BE2C (cell line): ENCODE data around the gene PARP15.

Experiments
- DNase-seq: peaks from one replicate; pipeline ENCODE4 v3.0.0-alpha.2; 2020
- H3K27me3 ChIP-seq: fragments of 250-450 bp; sonication (Bioruptor Pico); 2 replicates; pipeline ENCODE4 v1.5.1; 2020; ENCODE audit warnings: mild to moderate bottlenecking
- H3K36me3 ChIP-seq: fragments of 250-450 bp; sonication (Bioruptor Pico); 2 replicates; pipeline ENCODE4 v1.5.1; 2020; ENCODE audit warnings: mild to moderate bottlenecking
- H3K4me1 ChIP-seq: fragments of 250-450 bp; sonication (Bioruptor Pico); 2 replicates; pipeline ENCODE4 v1.5.1; 2020
- H3K4me3 ChIP-seq: 2 replicates; pipeline ENCODE4 v1.5.1; 2011; ENCODE audit warnings: low read depth, low read length
- H3K9me3 ChIP-seq: fragments of 250-450 bp; sonication (Bioruptor Pico); 2 replicates; pipeline ENCODE4 v1.5.1; 2020
- CTCF ChIP-seq: IDR thresholded peaks from 2 replicates; pipeline ENCODE4 v1.5.1; 2012; ENCODE audit warnings: mild to moderate bottlenecking, low read depth, low read length

PARP15 gene

GRCh38 chr3:122627301-122627700, 49.9 kb downstream of the PARP15 start:
- no peak for DNase-seq
- TF ChIP-seq CTCF, result no peak
- no peaks in the 10 kb centered on the region for H3K36me3 ChIP-seq
- H3K4me1 ChIP-seq, result peaks cover 4% of the 10 kb centered on the region; the same call in 1 of the 2 replicates
- peaks cover 39% of the 10 kb centered on the region for H3K27me3 ChIP-seq
- H3K4me3 ChIP-seq, result no peak overlapping the region
- no peaks in the 10 kb centered on the region for H3K9me3 ChIP-seq

GRCh38 chr3:122628567-122628966, 51.1 kb downstream of the PARP15 start:
- no peak for DNase-seq
- no peaks in the 10 kb centered on the region for H3K36me3 ChIP-seq
- H3K9me3 ChIP-seq, result no peaks in the 10 kb centered on the region
- H3K4me3 ChIP-seq, result no peak overlapping the region
- TF ChIP-seq CTCF, result no peak
- peaks cover 4% of the 10 kb centered on the region; the same call in 1 of the 2 replicates for H3K4me1 ChIP-seq
- peaks cover 36% of the 10 kb centered on the region for H3K27me3 ChIP-seq

DNA sequence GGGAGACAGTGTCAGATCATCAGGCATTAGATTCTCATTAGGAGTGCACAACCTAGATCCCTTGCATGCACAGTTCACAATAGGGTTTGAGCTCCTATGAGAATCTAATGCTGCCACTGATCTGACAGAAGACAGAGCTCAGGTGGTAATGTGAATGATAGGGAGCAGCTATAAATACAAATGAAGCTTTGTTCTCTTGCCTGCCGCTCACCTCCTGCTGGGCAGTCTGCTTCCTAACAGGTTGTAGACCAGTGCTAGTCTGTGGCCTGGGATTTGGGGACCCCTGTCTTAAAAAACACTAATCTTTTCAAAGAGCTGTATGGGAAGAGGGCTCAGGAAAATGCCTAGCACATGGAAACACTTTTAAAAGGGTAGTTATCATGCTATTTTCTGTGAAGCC, 52.3 kb downstream of the PARP15 start:
- H3K36me3 ChIP-seq, result no peaks in the 10 kb centered on the region
- TF ChIP-seq CTCF, result no peak

DNA sequence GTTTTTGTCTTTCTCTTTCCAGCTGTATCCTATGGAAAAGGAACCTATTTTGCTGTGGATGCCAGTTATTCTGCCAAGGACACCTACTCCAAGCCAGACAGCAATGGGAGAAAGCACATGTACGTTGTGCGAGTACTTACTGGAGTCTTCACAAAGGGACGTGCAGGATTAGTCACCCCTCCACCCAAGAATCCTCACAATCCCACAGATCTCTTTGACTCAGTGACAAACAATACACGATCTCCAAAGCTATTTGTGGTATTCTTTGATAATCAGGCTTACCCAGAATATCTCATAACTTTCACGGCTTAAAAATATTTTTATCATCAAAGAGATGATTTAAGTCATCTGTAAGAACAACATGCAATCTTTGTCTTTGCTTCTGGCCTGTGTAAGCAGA, 58.3 kb downstream of the PARP15 start:
- no peak for DNase-seq
- TF ChIP-seq CTCF, result no peak
- H3K4me3 ChIP-seq, result no peak overlapping the region
- no peaks in the 10 kb centered on the region for H3K36me3 ChIP-seq
- peaks cover 26% of the 10 kb centered on the region for H3K27me3 ChIP-seq
- no peaks in the 10 kb centered on the region for H3K4me1 ChIP-seq
- H3K9me3 ChIP-seq, result no peaks in the 10 kb centered on the region

More for the DNA sequence above, 52.3 kb downstream of the PARP15 start:
- DNase-seq, result no peak
- Histone ChIP-seq H3K4me3 (no peak overlapping the region), H3K4me1 (peaks cover 4% of the 10 kb centered on the region; the same call in 1 of the 2 replicates), H3K27me3 (peaks cover 30% of the 10 kb centered on the region), H3K9me3 (no peaks in the 10 kb centered on the region)

DNA sequence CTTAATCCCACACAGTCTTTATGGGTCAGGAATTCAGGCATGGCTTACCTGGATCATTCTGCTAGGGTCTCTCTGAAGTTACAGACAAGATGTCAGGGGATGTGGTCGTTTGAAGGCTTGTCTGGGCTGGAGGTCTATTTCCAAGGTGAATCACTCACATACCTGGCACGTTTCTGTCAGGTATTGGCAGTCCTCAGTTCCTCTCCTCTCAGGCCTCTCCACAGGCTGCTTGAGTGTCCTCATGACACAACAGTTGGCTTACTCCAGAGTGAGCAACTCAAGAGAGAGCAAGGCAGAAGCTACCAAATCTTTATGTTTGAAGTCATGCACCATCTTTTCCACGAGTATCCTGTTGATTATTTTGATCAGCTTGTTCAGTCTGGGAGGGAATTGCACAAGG, 59.2 kb downstream of the PARP15 start:
- no peak for TF ChIP-seq CTCF
- no peak overlapping the region for H3K4me3 ChIP-seq
- H3K36me3 ChIP-seq, result no peaks in the 10 kb centered on the region
- H3K27me3 ChIP-seq, result peaks cover 26% of the 10 kb centered on the region
- no peaks in the 10 kb centered on the region for H3K4me1 ChIP-seq
- no peak for DNase-seq
- no peaks in the 10 kb centered on the region for H3K9me3 ChIP-seq

DNA sequence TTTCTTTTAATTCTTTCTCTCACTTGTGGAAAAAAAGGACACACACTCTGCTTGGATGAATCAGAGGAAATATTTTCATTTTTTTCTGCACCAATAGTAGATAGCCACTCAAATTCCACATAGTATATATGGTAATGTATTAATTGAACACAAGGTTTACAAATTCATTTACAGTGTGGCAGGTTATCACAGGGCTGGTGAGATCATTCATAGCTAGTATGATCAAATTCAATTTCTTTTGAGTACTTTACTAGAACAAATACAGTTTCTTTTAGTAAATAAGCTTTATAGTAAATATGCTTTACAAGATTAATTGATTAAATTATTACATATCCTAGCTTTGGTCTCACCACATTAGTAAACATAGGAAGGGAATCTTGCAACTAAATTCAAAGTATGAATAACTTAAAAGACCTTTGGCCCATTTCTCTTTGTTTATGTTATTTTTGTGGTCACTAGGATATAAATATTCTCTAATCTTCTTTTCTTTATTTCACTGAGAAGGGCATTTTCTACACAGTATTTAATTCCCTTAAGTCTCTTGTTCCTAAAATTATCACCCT, 63.1 kb downstream of the PARP15 start:
- H3K4me1 ChIP-seq, result no peaks in the 10 kb centered on the region
- DNase-seq, result no peak
- H3K27me3 ChIP-seq, result peaks cover 17% of the 10 kb centered on the region
- no peaks in the 10 kb centered on the region for H3K36me3 ChIP-seq
- H3K4me3 ChIP-seq, result no peak overlapping the region
- TF ChIP-seq CTCF, result no peak
- no peaks in the 10 kb centered on the region for H3K9me3 ChIP-seq
